Measurements from ENCODE around the gene STARD9.
"Not testable (repeated sequence)": the region's sequence is repeated elsewhere in the genome, so short reads cannot be mapped to it uniquely, and the experiment has no call there.

The STARD9 gene

GRCh38 chr15:42627485-42627884 lies 52.1 kb downstream of the STARD9 start:
- no peak for DNase-seq (ENCODE audit: low read depth)

DNA sequence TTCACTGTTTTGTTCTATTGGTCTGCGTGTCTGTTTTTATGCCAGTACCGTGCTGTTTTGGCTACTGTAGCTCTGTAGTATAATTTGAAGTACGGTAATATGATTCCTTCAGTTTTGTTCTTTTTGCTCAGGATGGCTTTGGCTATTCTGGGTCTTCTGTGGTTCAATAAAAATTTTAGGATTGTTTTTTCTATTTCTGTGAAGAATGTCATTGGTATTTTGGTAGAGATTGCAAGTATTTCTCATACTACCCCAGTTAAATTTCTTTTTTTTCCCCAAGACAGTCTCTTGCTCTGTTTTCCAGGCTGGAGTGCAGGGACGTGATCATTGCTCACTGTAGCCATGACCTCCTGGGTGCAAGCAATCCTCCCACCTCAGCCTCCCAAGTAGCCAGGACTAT lies 53.4 kb downstream of the STARD9 start:
- no peak for DNase-seq (ENCODE audit: low read depth)

GRCh38 chr15:42632105-42632675 lies 56.8 kb downstream of the STARD9 start:
- no peak for DNase-seq (ENCODE audit: low read depth)

- DNase-seq (ENCODE audit: low read depth): no peak
Measured at GRCh38 chr15:42640109-42640508, 64.7 kb downstream of the STARD9 start.

- peak; percentile 24 for DNase-seq (ENCODE audit: low read depth)
Measured at GRCh38 chr15:42650208-42651066, 75.0 kb downstream of the STARD9 start.

GRCh38 chr15:42665827-42666226 lies 90.4 kb downstream of the STARD9 start:
- DNase-seq (ENCODE audit: low read depth): no peak

DNA sequence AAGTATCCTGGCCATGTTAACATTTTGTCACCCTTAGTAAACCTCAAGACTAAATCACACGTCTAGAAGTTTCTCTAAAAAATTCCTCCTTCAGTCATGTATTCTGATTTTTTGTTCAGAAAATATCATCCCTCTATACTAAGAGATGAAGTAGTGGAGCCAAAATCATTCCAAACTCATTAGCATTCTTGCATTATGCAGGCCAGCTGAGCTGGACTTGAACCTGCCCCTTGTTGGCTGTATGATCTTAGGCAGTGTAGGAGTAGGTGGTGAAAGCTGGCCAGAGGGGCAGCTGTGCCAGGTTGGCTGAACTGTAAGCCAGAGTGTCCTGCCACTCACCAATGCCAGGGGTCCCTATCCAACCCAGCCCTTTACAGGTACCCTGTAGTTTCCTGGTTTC lies 92.4 kb downstream of the STARD9 start:
- no peak for DNase-seq (ENCODE audit: low read depth)

DNA sequence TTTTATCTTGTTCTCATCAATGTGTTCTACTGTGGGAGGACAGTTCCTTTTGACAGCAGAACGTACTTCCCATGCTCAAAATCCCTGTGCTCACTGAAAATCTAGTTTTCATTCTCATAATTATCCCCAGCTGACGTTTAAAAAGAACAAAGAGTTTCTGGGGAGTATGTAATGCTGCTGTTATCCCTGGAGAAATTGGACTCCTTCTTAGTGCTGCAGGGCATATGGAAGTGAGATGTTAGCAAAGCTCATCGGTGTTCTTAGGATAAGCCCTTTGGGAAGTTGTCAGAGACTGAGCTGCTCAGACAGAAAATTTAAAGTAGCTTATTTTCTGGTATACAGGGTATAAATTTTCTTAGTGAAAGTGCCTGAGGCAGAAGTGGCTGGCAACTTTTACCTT lies 95.0 kb downstream of the STARD9 start:
- no peak for DNase-seq (ENCODE audit: low read depth)

GRCh38 chr15:42672444-42672843 lies 97.0 kb downstream of the STARD9 start:
- DNase-seq (ENCODE audit: low read depth): no peak

GRCh38 chr15:42674472-42674871 lies 99.1 kb downstream of the STARD9 start:
- DNase-seq (ENCODE audit: low read depth): no peak

DNA sequence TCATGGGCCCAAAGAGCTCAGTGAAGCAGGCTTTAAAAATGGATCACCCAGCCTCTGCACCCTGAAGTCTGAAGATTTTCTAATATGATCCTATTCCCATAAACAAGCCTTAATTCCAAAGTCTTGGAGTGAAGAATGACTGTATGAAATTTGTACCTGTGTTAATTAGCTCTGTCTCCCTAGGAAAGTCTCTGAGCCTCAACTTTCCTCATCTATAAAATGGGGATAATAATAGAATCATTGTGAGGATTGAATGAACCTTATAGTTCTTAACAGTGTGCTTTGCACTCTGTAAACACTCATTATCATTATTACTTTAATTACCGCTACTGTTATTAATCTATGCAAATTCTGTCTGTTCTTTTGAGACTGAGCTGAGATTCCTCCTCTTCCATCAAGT lies 99.6 kb downstream of the STARD9 start:
- no peak for DNase-seq (ENCODE audit: low read depth)

DNA sequence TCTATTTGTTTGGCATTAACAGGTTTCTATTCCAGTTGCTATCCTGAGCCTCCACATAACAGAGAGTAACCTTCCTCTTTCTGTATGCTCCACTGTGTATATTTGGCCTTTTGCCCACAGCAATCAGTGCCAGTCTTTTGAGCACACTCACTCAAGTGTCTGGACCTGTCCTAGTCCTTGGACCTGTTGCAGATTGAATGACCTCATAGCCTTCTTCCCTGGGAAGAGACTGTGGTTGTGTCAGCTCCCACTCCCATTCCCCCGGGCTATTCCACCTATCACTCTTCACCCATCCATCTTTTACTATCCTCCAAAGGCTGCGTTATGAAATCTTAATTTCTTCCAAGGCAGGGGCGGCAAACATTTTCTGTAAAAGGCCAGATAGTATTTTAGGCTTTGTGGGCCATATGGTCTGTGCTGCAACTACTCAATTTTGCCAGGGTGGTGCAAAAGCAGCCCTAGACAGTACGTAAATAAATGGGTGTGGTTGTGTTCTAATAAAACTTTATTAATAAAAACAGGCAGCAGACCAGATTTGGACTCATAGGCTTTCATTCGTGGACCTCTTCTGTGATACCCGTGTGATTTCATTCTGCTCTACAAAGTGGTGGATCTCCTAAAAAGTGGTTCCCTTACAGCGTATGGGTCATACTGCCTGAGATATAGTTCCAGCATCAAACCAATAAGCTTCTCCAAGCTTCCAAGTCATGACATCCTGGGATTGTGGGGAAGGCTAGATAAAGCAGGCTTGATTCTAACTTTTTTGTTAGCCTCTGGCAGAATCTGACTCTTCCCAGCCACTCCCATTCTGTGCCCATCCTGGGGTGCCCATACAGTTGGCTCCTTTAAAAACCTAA lies 104.1 kb downstream of the STARD9 start:
- DNase-seq (ENCODE audit: low read depth): no peak

DNA sequence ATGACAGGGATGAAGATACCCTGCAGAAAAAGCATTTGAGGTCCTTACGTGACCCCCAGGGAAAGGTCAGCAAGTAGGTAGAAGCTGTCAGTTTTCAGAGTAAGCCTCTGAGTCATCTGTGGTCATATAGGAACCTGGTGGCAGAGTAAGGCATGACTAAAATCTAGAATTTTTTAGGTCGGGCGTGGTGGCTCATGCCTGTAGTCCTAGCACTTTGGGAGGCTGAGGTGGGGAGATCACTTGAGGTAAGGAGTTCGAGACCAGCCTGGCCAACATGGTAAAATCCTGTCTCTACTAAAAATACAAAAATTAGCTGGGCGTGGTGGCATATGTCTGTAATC lies 104.7 kb downstream of the STARD9 start:
- not testable (repeated sequence) for DNase-seq (ENCODE audit: low read depth)

DNA sequence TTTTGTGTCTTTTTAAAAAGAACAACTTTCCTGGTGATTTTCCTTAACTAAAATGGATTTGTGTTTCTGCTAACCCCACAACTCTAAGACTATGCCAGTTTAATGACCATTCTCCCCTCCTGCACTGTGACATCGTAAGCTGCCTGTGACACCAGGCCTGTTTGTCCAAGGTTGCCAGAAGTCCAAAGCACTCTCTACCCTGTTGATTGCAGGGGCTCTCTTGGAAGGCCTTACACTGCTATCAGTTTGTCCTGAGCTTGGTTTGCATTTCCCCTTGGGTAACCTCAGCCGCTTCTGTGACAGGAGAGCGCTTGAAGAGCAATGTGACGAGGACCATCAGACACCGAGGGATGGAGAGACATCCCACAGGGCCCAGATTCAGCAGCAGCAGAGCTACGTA lies 105.7 kb downstream of the STARD9 start:
- DNase-seq (ENCODE audit: low read depth): no peak

DNA sequence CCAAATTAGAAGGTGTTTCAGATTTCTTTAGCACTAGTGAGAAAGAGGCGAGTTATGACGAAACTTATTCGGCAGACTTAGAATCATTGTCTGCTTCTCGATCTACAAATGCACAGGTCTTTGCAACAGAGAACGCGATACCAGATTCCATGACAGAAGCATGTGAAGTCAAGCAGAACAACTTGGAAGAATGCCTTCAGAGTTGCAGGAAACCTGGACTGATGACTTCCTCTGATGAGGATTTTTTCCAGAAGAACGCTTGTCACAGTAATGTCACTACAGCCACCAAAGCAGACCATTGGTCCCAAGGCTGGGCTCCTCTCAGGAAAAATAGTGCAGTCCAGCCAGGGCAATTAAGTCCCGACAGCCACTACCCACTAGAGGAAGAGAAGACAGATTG lies 110.9 kb downstream of the STARD9 start:
- DNase-seq (ENCODE audit: low read depth): no peak

DNA sequence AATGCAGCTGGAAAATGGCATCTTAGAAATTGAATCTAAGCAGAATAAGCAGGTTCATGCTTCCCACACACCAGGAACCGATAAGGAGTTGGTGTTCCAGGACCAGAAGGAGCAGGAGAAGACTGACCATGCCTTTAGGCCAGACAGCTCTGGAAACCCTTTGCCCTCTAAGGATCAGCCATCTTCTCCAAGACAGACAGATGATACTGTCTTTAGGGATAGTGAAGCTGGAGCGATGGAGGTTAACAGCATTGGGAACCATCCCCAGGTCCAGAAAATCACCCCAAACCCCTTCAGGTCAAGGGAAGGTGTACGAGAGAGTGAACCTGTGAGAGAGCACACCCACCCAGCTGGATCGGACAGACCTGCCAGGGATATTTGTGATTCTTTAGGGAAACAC lies 112.3 kb downstream of the STARD9 start:
- DNase-seq (ENCODE audit: low read depth): no peak

DNA sequence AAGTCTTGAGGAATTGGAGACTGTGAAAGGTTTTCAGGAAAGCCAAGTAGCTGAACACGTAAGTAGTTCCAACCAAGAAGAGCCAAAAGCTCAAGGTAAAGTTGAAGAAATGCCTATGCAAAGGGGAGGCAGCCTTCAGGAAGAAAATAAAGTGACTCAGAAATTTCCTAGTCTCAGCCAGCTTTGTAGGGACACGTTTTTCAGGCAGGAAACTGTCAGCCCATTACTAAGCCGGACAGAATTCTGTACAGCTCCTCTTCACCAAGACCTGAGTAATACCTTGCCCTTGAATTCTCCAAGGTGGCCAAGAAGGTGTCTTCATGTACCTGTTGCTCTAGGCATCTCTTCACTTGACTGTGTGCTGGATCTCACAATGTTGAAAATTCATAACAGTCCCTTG lies 112.9 kb downstream of the STARD9 start:
- DNase-seq (ENCODE audit: low read depth): no peak

- DNase-seq (ENCODE audit: low read depth): no peak
Measured at GRCh38 chr15:42691308-42691707, 115.9 kb downstream of the STARD9 start.

GRCh38 chr15:42691770-42692169 lies 116.4 kb downstream of the STARD9 start:
- no peak for DNase-seq (ENCODE audit: low read depth)

DNA sequence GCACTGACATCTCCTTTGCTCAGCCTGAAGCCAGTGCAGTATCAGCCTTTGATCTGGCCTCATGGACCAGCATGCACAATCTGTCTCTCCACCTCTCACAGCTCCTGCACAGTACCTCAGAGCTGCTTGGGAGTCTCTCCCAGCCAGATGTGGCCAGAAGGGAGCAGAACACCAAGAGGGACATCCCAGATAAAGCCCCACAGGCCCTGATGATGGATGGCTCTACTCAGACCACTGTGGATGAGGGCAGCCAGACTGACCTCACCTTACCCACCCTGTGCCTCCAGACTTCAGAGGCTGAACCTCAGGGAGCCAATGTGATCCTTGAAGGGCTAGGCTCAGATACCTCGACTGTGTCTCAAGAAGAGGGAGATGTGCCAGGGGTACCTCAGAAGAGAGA lies 117.1 kb downstream of the STARD9 start:
- no peak for DNase-seq (ENCODE audit: low read depth)

DNA sequence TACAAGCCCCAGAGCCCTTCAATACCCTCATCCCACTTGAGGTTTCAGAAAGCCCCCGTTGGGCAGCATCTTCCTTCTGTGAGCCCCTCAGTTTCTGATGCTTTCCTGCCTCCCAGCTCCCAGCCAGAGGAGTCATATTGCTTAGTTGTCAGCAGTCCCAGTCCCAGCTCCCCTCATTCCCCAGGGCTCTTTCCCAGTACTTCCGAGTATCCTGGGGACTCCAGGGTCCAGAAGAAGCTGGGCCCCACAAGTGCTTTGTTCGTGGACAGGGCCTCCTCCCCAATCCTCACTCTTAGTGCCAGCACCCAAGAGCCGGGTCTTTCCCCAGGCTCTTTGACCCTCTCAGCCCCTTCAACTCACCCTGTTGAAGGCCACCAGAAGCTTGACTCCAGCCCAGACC lies 117.6 kb downstream of the STARD9 start:
- DNase-seq (ENCODE audit: low read depth): no peak

- DNase-seq (ENCODE audit: low read depth): no peak
Measured at GRCh38 chr15:42693496-42693895, 118.1 kb downstream of the STARD9 start.

DNA sequence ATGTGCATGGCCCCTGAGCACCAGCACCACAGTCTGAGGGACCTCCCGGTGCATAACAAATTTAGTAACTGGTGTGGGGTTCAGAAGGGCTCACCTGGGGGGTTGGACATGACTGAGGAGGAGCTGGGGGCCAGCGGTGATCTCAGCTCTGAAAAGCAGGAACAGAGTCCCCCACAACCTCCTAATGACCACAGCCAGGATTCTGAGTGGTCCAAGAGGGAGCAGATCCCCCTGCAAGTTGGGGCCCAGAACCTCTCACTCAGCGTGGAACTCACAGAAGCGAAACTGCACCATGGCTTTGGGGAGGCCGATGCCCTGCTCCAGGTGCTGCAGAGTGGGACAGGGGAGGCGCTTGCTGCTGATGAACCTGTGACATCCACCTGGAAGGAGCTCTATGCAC lies 118.5 kb downstream of the STARD9 start:
- no peak for DNase-seq (ENCODE audit: low read depth)

Measured in stimulated activated CD8-positive, alpha-beta memory T cell treated with anti-CD3 and anti-CD28 coated beads, Interleukin-12 subunit alpha, Interleukin-12 subunit beta, amount 100 ng/mL, for 1 hour (primary cell).